Activated gamma-delta T cell treated with anti-CD3 and anti-CD28 coated beads, Interleukin-2, amount 50 U/mL, for 16 hours (primary cell): ENCODE data around the gene FGGY.
"Not testable (repeated sequence)": the region's sequence is repeated elsewhere in the genome, so short reads cannot be mapped to it uniquely, and the experiment has no call there.

ENCODE experiments used
- DNase-seq: peaks from one replicate; pipeline ENCODE4 v3.0.0-alpha.2; 2020; ENCODE audit warnings: low read depth

Gene FGGY

DNA sequence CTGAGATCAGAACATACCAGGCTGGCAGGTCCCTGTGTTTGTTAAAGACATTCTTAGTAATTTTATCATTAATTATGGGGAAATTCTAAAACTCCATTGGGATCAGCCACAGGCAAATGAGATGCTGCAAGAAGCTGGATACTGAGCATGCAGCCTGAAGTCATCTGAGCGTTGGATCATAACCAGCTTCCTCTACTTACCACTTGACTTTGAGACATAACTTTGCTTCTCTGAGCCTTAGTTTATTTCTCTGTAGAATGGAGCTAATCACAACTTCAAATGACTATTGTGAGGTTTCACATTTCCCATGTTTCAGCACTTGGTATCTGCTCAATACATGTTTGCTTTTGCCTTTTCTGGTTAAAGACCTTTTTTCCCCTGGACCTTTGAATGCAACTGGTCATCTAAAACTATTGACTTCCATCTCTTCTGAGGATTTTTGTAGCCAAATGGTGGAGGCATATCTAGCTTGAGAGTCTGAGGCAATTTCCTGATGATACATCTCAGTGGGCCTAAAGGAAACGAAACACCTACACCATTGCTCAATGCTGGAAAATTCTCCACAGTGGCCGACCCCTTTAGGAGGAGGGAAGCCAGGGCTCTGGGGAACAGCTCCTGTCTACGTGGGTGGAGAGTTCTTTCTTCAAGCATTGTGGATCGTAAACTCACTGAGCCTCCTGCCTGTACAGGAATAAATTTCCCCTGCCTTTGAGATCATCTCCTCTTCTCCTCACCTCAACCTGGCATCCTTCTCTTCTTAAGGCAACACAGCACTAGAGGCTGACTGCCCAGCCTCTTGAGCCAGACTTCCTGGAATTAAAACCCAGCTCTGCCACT is 408.8 kb downstream of the FGGY start:
- DNase-seq, result no peak

DNA sequence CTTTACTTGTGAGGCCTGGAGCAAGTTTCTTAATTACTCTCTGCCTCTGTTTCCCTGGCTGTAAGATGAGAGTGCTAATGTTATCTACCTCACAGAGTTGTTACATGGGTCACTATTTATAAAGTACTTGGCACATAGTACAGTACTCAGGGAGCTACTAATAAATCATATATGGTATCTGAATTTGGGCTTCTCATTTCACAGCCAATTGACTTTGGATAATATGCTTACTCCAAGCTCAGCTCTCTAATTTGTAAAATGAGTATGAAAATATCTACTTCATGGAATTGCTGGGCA is 409.4 kb downstream of the FGGY start:
- no peak for DNase-seq

DNA sequence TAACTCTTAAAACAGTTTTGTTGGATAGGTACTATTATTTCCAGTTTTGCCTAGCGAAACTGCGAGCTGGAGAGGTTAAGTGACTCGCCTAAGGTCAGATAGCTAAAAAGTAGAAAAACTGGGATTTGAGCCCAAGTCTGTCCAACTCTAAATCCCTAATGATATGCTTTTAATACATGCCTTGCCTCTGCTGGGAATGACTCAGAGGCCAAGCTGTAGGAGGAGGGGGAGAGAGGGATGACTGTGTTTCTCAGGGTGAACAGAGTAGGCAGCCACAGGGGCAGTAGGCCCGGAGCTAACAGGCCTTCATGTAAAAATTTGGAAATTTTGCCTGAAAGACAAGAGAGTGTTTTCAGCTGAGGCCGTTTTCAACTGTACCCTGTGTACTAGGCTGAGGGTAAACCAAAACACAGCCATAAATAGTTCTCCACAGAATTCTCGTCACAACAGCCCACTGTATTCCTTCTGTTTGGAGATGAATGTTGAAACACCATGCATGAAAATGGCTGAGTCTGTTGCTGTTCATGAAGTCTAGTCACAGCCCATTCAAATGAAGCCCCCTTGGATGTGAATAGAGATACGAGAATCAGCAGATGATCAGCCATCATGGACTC is 410.4 kb downstream of the FGGY start:
- no peak for DNase-seq

DNA sequence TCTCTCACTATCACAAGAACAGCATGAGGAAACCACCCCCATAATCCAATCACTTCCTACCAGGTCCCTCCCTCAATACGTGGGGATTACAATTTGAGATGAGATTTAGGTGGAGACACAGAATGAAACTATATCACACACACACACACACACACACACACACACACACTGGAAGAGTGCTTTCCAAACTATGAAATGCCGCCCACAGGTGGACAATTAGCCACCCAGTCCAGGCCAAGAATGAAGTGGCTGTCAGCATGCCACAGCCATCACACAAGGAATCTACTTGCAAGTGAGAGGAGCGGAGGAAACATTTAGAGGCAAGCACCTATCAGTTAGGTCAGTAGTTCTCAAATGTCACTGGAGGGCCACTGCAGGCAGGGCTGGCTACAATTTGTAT is 412.4 kb downstream of the FGGY start:
- no peak for DNase-seq

DNA sequence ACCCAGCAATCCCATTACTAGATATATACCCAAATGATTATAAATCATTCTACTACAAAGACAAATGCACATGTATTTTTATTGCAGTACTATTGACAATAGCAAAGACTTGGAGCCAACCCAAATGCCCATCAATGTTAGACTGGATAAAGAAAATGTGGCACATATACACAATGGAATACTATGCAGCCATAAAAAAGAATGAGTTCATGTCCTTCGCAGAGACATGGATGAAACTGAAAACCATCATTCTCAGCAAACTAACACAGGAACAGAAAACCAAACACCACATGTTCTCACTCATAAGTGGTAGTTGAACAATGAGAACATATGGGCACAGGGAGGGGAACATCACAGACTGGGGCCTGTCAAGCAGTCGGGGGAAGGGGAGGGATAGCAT is 414.0 kb downstream of the FGGY start:
- not testable (repeated sequence) for DNase-seq

DNA sequence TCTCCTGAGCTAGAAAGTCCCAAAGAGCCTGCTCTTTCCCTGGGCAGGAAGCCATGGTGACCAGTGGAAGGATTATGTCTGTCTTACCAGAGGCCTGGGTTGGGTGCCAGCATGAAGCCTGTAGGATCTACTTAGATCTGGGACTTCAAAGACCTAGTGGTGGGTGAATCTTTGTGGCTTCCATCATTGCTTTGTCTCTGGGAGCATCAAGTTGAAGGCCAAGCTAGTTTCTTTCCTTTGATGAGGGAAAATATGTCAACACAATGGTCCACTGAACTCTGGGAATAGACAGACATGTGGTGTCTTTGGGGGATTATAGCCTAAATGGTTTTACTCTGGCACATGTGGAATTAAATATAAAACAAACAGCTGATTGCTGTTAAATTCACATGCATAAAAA is 417.3 kb downstream of the FGGY start:
- DNase-seq, result no peak

DNA sequence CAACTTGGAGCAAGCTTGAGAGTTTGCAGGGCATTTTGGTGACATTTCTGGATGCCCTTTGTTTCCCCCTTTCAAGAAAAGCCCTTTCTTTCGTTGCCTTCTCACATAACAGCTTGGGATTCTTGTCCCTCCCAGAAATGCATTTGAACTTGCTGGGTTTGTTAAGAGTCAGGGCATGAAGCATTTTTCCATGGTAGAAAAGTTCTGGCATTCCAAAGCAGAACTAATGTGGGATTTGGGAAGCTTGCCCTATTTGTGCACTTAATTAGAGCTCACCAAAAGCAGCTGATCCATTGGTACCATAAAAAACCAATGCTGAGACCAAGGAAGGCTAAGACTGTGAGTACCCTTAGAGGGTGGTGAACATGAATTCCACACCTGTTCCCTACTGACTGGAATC is 418.1 kb downstream of the FGGY start:
- no peak for DNase-seq

DNA sequence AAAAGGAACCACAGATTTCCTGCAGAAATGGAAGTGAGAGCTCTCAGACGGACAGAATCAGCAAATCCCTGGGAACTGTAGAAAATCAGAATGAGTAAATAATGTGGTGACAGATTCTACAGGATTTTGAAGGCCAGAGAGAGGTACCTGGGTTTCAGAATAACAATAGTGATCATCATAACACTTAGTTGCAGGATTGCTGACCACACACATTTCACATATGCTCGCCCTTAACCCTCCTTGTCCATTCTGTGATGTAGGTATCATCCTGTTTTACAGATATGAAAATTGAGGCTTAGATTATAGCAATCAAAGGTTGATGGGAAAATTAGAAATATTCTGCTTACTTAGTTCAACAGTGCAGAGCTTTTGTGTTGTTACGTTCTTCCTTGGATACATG is 419.9 kb downstream of the FGGY start:
- DNase-seq, result no peak

DNA sequence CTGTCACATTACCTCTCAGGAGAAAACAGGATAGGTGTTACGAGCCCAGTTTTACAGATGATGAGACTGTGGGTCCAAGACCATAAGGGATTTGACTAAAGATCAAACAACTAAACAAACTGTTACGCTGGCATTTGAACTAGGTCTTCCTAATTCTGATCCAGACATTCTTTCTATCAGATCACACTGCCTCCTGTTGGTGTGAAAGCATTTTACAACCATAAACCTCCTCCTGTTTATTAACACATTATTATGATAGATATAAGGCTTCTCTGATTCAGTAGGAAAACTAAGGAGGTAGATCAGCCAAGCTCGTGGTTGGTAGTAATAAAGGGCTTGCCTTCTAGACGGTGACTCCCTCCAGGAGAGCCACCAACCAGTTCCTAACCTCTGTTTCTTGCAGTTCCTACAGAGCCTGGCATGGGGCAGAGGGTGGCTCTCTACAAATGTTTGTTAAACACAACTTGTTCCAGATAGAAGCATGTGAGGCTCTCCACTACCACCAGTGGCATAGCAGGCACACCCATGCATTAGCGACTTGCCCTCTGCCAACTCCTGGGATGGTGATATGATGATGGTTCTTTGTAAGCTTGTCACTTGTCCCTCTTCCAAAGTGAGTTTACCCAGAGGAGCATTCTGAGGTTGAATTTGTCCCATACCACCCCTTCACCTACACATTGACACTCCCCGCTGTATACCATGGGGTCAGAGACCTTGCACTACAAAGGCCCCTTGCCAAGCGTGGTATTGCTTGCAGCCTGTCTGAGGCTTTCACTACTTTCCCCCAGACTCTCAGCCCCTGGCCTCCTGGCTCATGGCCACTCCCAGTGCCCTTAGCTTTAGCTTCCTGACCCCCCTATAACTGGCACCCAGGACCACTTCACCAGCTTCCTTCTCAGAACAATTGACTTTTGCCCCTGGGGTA is 421.4 kb downstream of the FGGY start:
- DNase-seq, result no peak

DNA sequence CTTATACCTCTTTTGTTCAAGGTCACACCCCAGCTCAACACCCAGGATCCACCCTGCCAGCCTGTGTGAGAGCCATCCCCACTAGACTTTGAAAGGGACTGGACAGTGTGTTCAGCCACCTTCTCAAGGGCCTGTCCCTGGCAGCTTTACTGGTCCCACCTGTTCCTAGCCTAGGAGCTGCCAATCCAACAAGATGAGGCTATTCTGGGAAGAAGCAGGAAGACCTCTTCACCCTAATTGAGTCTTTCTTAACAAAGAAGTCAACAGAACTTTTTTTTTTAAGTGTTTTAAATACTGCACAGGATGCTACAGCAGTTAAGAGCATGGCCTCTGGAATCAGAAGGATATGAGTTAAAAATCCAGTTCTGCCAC is 422.1 kb downstream of the FGGY start:
- DNase-seq, result no peak

DNA sequence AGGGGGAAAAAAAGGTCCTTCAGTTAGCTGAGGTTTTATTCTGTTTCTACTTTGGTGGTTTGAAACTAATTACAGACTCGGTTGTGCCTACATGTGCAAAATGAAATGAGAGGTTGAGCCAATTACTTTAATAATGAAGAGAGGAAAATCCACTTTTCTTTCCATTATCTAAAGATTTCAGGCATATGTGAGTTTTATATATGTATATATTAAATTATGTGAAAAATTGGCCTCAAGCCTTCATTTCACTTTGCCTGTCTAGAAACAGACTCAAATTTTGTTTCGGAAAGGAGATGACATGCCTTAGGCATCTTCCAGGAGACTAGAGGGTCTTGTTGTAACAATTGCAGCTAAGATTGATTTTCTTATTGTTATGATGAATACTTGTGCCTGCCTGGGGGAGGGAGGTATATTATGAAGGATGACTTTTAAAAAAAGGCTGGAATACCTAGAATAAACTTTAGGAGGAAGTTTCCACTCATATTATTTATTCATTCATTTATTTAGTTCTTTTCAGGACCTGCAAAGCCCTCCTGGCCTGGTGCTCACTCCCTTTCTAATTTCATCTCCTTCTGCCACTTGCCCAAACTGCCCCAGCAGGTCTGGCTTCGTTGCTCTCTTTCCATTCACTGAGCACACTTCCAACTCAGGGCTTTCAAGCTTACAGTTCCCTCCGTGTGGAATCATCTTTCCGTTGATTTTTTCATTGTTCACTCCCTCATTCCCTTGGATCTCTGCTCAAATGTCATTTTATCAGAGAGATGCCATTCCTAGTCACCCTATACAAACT is 423.6 kb downstream of the FGGY start:
- no peak for DNase-seq

DNA sequence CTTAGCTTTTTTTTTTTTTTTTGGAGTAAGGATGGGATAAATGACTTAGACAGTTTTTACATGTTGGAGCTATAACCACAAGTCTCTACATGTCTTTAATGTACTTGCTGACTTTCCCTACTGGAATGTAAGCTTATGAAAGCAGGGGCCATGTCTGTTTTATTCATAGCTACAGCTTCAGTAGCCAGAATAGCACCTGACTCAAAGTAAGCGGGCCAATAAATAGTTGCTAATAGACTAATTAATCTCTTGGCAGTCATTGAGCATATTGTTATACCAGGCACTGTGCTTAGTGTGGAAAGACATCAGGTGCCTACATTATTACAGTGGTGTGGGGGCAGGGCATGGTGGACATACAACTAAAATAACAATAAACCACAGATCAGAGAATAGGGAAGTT is 433.4 kb downstream of the FGGY start:
- DNase-seq, result no peak

DNA sequence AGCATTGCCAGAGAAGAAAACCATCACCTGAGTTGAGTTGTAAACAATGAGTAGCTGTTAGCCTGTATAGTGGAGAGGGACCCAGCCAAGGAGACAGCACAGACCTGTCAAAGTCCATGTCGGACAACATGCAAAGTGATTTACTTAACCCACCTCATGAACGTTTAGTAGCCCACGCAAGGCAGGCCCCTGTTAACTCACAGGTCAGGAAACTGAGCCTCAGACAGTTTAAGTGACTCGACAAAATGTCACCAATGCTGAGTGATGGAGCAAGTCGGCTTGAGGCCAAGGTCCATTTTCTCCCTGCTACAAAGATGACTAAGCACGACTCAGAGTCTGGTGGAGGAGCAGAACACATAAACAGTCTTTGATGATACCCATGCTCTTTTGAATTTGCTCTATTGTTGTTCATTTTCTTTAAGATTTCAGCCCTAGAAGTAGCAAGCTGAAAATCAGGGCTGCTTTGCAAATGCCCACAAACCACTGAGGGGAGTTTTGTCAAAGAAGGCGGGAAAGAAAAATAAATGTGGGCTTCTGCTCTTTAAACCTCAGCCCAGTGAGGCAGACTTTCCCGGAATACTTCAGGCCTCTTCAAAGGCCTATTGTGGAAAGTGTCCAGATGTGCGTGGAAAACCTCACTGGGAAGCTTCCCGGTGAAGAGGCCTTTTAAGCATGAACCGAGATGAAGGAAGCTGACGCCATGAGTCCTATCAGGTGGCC is 434.0 kb downstream of the FGGY start:
- DNase-seq, result no peak

DNA sequence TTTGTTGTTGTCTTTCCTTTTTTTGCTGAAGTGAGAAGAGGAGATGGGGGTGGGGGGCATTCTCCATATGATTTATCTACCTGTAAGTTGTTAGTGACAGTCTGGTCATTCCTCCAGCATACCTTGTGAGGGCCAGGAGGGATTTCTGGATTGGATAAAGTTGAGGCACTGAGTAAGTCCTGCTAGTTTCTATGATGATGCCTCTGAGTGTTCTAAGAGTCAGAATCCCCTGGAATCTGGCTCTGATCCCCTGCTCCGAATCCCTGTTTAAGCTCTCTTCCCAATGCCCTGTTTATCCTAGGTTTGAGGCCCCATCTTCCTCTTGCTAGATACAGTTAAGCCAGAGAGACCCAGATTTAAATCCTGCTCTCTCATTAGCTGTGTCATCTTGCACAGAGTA is 434.7 kb downstream of the FGGY start:
- DNase-seq, result no peak

DNA sequence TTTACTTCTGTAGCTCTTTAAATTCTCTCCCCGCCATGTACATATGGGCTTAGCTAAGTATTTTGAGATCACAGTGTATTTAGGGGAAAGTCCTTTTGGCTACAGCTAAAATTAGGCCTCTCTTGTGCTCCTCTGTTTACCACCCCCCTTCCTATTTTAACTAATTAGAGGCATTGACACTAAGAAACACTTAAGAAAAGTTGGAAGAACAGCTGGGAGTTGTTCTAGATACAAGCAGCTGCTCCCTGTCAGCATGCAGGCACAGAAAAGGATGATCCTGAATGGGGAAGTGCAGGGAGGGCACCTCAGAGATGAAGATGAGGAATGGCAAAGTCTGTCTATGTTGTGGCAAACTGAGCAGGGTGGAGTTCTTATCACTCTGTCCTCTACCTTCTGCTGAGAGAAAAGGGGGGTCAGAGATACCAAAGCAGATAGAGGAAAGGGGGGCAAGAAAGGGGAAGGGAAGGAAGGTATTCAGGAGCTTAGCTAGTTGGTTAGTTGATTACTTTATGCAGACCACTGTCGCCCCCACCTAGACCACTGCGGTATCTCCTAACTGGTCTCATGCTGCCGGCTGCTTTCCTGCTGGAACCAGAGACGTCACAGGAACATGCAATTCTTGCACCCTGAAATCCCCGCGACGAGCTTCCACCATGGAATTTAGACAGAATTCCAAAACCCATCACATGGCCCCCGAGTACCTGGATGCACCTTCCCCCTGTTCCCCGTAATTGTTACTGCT is 435.5 kb downstream of the FGGY start:
- no peak for DNase-seq

DNA sequence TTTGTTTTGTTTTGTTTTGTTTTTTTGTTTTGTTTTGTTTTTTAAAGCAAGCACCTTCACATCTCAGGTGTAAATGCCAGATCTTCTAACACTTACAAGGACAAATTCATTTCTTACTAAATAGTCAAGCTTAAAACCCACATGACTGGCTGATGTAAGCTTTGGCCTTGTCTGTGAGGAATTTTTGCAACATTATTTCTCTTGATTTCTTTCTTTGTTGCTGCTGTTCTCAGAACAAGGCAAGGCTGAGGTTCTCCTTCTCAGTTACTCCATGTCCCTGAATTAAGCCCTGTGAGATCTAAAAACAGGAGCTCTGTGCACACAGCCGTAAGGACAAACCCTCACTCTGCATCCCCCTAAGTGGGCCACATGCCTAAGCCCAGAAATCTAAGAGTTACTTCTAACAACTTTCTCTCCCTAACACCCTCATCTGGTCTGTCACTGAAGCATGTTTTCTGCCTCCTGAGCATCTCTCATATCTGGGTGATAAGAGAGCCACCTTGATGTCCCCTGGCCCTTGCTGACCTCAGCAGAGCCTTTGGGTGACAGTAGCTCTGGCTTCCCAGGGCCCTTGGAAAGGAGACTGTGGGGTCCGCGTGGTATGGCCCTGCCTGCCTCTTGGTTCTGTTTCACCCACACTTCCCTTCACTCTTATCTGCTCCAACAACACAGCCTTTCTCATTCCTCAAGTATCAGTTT is 436.7 kb downstream of the FGGY start:
- DNase-seq, result no peak

DNA sequence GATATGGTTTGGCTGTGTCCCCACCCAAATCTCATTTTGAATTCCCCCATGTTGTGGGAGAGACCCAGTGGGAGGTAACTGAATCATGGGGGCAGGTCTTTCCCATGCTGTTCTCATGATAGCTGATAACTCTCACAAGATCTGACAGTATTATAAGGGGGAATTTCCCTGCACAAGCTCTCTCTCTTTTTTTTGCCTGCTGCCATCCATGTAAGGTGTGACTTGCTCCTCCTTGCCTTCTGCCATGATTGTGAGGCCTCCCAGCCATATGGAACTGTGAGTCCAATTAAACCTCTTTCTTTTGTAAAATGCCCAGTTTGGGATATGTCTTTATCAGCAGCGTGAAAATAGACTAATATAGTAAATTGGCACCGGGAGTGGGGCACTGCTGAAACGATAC is 439.0 kb downstream of the FGGY start:
- not testable (repeated sequence) for DNase-seq

DNA sequence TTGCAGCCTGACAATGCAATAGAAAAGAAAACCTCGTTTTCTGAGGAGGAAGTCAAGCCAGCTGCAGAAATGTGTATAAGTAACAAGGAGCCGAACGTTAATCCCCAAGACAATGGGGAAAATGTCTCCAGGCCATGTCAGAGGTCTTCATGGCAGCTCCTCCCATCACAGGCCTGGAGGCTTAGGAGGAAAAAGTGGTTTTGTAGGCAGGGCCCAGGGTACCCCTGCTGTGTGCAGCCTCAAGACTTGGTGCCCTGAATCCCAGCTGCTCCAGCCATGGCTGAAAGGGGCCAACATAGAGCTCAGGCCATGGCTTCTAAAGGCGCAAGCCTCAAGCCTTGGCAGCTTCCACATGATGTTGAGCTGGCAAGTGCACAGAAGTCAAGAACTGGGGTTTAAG is 439.9 kb downstream of the FGGY start:
- no peak for DNase-seq

DNA sequence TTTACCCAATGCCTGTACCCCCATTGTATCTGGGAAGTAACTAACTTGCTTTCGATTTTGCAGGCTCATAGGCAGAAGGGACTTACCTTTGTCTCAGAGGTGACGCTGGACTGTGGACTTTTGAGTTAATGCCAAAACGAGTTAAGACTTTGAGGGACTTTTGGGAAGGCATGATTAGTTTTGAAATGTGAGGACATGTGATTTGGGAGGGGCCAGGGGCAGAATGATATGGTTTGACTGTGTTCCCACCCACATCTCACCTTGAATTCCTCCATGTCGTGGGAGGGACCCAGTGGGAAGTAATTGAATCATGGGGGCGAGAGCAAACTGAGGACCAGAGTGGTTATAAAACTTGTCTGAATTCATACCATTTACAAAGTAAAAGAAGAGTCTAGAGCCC is 440.7 kb downstream of the FGGY start:
- no peak for DNase-seq

DNA sequence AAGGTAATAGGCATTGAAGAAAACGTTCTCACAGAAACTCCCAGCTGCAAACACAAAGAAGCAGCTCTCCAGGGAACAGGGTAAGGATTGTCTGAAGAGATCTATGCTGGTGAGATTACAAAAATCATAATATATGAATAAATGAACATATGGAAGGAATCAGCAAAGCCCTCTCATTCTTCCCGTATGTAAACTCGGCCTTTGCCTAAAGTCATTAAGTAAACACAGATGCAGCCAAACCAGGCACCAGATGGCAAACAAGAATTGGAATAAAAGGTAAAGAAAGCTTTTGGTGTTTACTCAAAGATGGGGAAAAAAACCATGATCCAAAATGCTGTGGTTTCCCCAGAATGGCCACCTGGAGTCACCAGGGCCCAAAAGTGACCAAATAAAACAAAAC is 441.3 kb downstream of the FGGY start:
- no peak for DNase-seq
